RWPE2 (cell line): ENCODE results near the gene RASSF8.

Experiments used
- ATAC-seq: fragments of 200-7000 bp; cut with Tn5 transposase; 3 replicates; pipeline ENCODE4 v1.9.1; 2021; ENCODE audit warnings: low read depth
- DNase-seq: peaks from one replicate; pipeline ENCODE4 v3.0.0-alpha.2; 2020; ENCODE audit warnings: low spot score
- H3K27ac ChIP-seq: fragments of 450-650 bp; 2 replicates; pipeline ENCODE4 v1.5.1; 2017; ENCODE audit warnings: mild to moderate bottlenecking; ENCODE audit not compliant: poor library complexity, severe bottlenecking
- H3K27me3 ChIP-seq: fragments of 250-450 bp; sonication (Bioruptor Pico); 2 replicates; pipeline ENCODE4 v1.5.1; 2021; ENCODE audit warnings: mild to moderate bottlenecking, moderate library complexity; ENCODE audit not compliant: insufficient read depth, poor library complexity, severe bottlenecking
- H3K36me3 ChIP-seq: fragments of 250-450 bp; sonication (Bioruptor Pico); 2 replicates; pipeline ENCODE4 v1.5.1; 2020; ENCODE audit warnings: low read depth, mild to moderate bottlenecking, moderate library complexity
- H3K4me1 ChIP-seq: fragments of 250-450 bp; sonication (Bioruptor Pico); 2 replicates; pipeline ENCODE4 v1.5.1; 2021; ENCODE audit warnings: mild to moderate bottlenecking, moderate library complexity; ENCODE audit not compliant: insufficient read depth, poor library complexity, severe bottlenecking
- H3K4me3 ChIP-seq: fragments of 250-450 bp; sonication (Bioruptor Pico); 2 replicates; pipeline ENCODE4 v1.5.1; 2021; ENCODE audit warnings: mild to moderate bottlenecking, moderate library complexity; ENCODE audit not compliant: severe bottlenecking
- H3K9me3 ChIP-seq: fragments of 250-450 bp; sonication (Bioruptor Pico); 2 replicates; pipeline ENCODE4 v1.5.1; 2021; ENCODE audit warnings: mild to moderate bottlenecking, moderate library complexity; ENCODE audit not compliant: severe bottlenecking
- CTCF ChIP-seq: fragments of 450-650 bp; IDR thresholded peaks from one replicate; pipeline ENCODE4 v1.5.1; 2017; ENCODE audit warnings: mild to moderate bottlenecking, moderate library complexity; ENCODE audit not compliant: poor library complexity, severe bottlenecking

The RASSF8 gene

GRCh38 chr12:25980035-25980434, 21.6 kb downstream of the RASSF8 start:
- H3K4me3 ChIP-seq, result no peak overlapping the region
- H3K36me3 ChIP-seq, result no peaks in the 10 kb centered on the region
- no peak overlapping the region for H3K27ac ChIP-seq
- H3K27me3 ChIP-seq, result no peaks in the 10 kb centered on the region
- no peak for DNase-seq
- H3K9me3 ChIP-seq, result no peaks in the 10 kb centered on the region
- ATAC-seq, result no peak
- H3K4me1 ChIP-seq, result no peaks in the 10 kb centered on the region
- TF ChIP-seq CTCF, result no peak

- Histone ChIP-seq H3K27ac (no peak overlapping the region), H3K36me3 (no peaks in the 10 kb centered on the region), H3K4me1 (no peaks in the 10 kb centered on the region), H3K27me3 (no peaks in the 10 kb centered on the region), H3K9me3 (no peaks in the 10 kb centered on the region), H3K4me3 (no peak overlapping the region)
- TF ChIP-seq CTCF, result no peak
- DNase-seq (no peak), ATAC-seq (no peak)
Observed at GRCh38 chr12:25981597-25981996, 23.1 kb downstream of the RASSF8 start.

GRCh38 chr12:25982416-25982815, 23.9 kb downstream of the RASSF8 start:
- ATAC-seq (no peak), DNase-seq (no peak)
- Histone ChIP-seq H3K27ac (no peak overlapping the region), H3K36me3 (no peaks in the 10 kb centered on the region), H3K4me1 (no peaks in the 10 kb centered on the region), H3K4me3 (no peak overlapping the region), H3K9me3 (no peaks in the 10 kb centered on the region), H3K27me3 (no peaks in the 10 kb centered on the region)
- no peak for TF ChIP-seq CTCF

GRCh38 chr12:25983625-25984024, 25.1 kb downstream of the RASSF8 start:
- H3K27ac ChIP-seq, result no peak overlapping the region
- ATAC-seq, result no peak
- no peaks in the 10 kb centered on the region for H3K9me3 ChIP-seq
- no peak for TF ChIP-seq CTCF
- no peaks in the 10 kb centered on the region for H3K27me3 ChIP-seq
- no peak overlapping the region for H3K4me3 ChIP-seq
- H3K36me3 ChIP-seq, result no peaks in the 10 kb centered on the region
- no peak for DNase-seq
- H3K4me1 ChIP-seq, result no peaks in the 10 kb centered on the region

GRCh38 chr12:25984759-25985158, 26.3 kb downstream of the RASSF8 start:
- H3K4me3 ChIP-seq, result no peak overlapping the region
- H3K9me3 ChIP-seq, result no peaks in the 10 kb centered on the region
- no peaks in the 10 kb centered on the region for H3K4me1 ChIP-seq
- no peak for ATAC-seq
- no peak for DNase-seq
- no peak overlapping the region for H3K27ac ChIP-seq
- no peak for TF ChIP-seq CTCF
- no peaks in the 10 kb centered on the region for H3K27me3 ChIP-seq
- H3K36me3 ChIP-seq, result no peaks in the 10 kb centered on the region
